Endothelial cell (in vitro differentiated cells): ENCODE data around the gene ABO. TPM values are rescaled to one million over a fixed set of nuclear protein-coding genes. Genes with fewer than 3 reads are reported as not detected.
"Not testable (repeated sequence)": the region's sequence is repeated elsewhere in the genome, so short reads cannot be mapped to it uniquely, and the experiment has no call there.

Experiments
- DNase-seq: peaks from one replicate; pipeline ENCODE4 v3.0.0; 2021; ENCODE audit warnings: low spot score
- H3K27ac Mint-ChIP-seq: one replicate; pipeline ENCODE4 v1.8.0; 2021; ENCODE audit warnings: mixed read lengths, inconsistent platforms; ENCODE audit not compliant: unreplicated experiment
- H3K27me3 Mint-ChIP-seq: one replicate; pipeline ENCODE4 v1.8.0; 2021; ENCODE audit warnings: mild to moderate bottlenecking, moderate library complexity, mixed read lengths, inconsistent platforms; ENCODE audit not compliant: unreplicated experiment
- H3K36me3 Mint-ChIP-seq: one replicate; pipeline ENCODE4 v1.8.0; 2021; ENCODE audit warnings: mild to moderate bottlenecking, low read depth, mixed read lengths, inconsistent platforms; ENCODE audit not compliant: unreplicated experiment
- H3K4me1 Mint-ChIP-seq: one replicate; pipeline ENCODE4 v1.8.0; 2021; ENCODE audit warnings: mild to moderate bottlenecking, mixed read lengths, inconsistent platforms; ENCODE audit not compliant: unreplicated experiment
- H3K4me3 Mint-ChIP-seq: one replicate; pipeline ENCODE4 v1.8.0; 2021; ENCODE audit warnings: mild to moderate bottlenecking, mixed read lengths, inconsistent platforms; ENCODE audit not compliant: unreplicated experiment
- H3K9me3 Mint-ChIP-seq: one replicate; pipeline ENCODE4 v1.8.0; 2021; ENCODE audit warnings: mixed read lengths, inconsistent platforms; ENCODE audit not compliant: unreplicated experiment
- total RNA-seq: library from RNA; stranded (reverse); fragmentation: NEBNext Ultra II Directional; extraction: Animal tissue kit (Norgen Biotek cat#: 25700); gene quantifications from one replicate; pipeline ENCODE4 v1.2.1, GENCODE V29; 2021; ENCODE audit not compliant: unreplicated experiment
- TF ChIP-seq, protein P1 (sequence below): fragments of 200-600 bp; sonication (generic); IDR thresholded peaks from one replicate; pipeline ENCODE4 v1.5.0; 2021; ENCODE audit warnings: antibody characterized with exemption; ENCODE audit not compliant: unreplicated experiment

The ABO gene
- total RNA-seq, 1 donor from 2014 or later = 1.4 TPM

DNA sequence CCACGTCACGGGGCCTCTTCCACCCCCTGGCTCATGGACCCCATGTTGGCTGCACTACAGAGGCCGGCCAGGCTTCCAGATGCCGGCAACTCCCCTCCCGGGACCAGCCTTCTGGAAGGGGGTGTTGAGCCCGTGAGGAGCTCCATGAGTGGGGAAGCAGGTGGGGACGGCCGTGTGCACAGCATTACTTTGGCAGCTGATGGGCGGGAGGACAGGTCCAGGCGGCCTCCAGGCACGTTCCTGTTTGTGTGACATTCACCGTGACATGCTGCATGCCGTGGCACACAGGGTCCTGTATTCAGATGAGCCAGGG lies 29.1 kb upstream of the ABO start:
- peaks cover 3% of the 10 kb centered on the region for H3K27me3 Mint-ChIP-seq
- H3K4me1 Mint-ChIP-seq = no peaks in the 10 kb centered on the region
- TF ChIP-seq, protein P1, sequence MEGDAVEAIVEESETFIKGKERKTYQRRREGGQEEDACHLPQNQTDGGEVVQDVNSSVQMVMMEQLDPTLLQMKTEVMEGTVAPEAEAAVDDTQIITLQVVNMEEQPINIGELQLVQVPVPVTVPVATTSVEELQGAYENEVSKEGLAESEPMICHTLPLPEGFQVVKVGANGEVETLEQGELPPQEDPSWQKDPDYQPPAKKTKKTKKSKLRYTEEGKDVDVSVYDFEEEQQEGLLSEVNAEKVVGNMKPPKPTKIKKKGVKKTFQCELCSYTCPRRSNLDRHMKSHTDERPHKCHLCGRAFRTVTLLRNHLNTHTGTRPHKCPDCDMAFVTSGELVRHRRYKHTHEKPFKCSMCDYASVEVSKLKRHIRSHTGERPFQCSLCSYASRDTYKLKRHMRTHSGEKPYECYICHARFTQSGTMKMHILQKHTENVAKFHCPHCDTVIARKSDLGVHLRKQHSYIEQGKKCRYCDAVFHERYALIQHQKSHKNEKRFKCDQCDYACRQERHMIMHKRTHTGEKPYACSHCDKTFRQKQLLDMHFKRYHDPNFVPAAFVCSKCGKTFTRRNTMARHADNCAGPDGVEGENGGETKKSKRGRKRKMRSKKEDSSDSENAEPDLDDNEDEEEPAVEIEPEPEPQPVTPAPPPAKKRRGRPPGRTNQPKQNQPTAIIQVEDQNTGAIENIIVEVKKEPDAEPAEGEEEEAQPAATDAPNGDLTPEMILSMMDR = no peak
- no peaks in the 10 kb centered on the region for H3K9me3 Mint-ChIP-seq
- H3K36me3 Mint-ChIP-seq = no peaks in the 10 kb centered on the region
- no peak overlapping the region for H3K27ac Mint-ChIP-seq
- H3K4me3 Mint-ChIP-seq = no peak overlapping the region
- no peak for DNase-seq

DNA sequence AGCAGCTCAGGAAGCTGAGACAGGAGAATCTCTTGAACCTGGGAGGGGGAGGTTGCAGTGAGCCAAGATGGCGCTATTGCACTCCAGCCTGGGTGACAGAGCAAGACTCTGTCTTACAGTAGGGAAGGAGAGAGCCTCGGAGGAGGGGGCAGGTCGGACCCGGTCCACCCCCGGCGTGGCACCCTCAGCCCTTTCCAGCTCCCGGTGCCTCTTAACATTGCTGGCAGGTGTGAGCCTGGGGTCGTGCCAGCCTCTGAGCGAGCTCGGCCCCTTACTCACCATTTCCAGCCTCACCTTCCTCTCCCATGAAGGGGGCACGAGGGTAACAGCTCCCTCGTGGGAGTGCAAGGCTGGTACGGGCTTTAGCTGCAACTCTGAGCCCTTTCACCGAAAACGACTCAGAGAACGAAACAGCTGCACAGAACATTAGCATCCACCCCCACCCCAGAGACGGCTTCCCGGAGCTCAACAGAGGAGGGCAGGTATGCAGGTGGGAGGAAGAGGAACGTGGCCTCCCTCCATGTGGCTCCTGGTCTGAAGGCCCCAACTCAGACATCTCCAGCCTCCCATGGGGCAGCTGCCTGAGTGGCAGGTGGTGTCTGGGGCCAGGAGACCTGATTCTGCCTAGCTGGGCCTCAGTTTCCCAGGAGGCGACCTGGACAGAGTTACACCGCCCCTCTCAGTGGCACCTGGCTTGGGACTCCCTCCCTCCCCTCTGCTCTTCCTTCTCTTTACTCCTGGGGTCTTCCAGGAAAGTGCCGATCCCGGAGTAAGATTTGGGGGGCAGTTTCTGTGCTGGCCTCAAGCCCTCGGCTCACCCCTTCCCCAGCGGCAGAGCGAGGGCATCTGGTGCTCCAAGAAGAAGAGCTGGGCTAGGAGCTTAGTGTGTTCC lies 28.5 kb upstream of the ABO start:
- Mint-ChIP-seq H3K27ac (no peak overlapping the region), H3K9me3 (no peaks in the 10 kb centered on the region), H3K36me3 (no peaks in the 10 kb centered on the region), H3K4me1 (no peaks in the 10 kb centered on the region), H3K4me3 (no peak overlapping the region), H3K27me3 (peaks cover 3% of the 10 kb centered on the region)
- TF ChIP-seq, protein P1 = no peak
- DNase-seq = no peak

DNA sequence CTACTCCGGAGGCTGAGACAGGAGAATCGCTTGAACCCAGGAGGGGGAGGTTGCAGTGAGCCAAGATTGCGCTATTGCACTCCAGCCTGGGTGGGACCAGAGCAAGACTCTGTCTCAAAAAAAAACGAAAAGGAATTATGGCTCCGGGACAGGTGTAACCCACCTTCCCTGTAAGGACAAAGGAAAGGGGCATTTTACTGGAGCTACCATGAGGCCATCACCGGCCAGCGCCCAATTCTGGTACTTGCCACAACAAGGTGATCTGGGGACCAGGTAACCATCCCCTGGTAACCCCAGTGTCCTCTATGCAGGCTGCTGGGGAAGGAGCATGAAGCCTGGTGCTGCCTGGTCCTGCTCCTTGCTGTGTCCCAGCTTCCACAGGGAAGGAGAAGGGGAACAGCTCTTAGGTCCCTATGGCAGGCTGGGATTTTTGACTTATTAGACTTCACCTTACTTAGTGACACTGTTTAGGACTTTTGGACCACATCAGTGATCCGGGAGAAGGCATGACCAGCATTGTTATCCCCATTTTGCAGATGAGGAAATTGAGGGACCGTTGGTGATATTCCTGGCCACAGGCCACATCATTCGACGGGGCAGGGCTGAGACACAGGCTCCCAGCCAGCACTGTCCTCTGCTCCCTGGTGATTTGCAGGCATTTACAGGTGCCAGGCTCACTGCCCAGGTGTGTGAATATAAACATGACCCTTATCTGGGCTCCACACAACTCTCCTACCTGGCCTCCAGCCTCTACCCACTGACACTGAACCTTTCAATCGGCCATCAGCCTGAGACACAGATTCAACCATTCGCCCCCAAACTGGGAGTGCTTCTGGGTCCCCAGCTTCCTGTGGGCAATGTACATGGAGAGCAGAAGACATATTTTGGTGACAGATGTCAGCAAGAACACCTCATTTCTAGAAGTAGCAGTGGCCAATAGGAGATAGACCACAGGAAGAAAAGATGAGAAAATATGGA lies 26.5 kb upstream of the ABO start:
- no peak overlapping the region for H3K4me3 Mint-ChIP-seq
- no peaks in the 10 kb centered on the region for H3K4me1 Mint-ChIP-seq
- no peaks in the 10 kb centered on the region for H3K9me3 Mint-ChIP-seq
- H3K36me3 Mint-ChIP-seq = no peaks in the 10 kb centered on the region
- DNase-seq = no peak
- peaks cover 1% of the 10 kb centered on the region for H3K27me3 Mint-ChIP-seq
- TF ChIP-seq, protein P1 = no peak
- no peak overlapping the region for H3K27ac Mint-ChIP-seq

DNA sequence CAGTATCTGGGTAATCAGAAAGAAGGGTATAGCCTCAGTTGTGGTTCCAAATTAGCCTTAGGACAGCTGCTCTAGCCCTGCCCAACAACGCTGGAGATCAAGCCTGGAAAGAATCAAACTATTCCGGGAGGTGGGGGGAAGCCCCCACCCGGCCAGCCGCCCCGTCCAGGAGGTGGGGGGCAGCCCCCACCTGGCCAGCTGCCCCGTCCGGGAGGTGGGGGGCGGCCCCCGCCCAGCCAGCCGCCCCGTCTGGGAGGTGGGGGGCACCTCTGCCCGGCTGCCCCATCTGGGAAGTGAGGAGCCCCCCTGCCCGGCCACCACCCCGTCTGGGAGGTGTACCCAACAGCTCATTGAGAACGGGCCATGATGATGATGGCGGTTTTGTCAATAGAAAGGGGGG lies 25.0 kb upstream of the ABO start:
- not testable (repeated sequence) for H3K4me3 Mint-ChIP-seq, H3K9me3 Mint-ChIP-seq, H3K36me3 Mint-ChIP-seq, H3K27me3 Mint-ChIP-seq, H3K27ac Mint-ChIP-seq, H3K4me1 Mint-ChIP-seq, DNase-seq

DNA sequence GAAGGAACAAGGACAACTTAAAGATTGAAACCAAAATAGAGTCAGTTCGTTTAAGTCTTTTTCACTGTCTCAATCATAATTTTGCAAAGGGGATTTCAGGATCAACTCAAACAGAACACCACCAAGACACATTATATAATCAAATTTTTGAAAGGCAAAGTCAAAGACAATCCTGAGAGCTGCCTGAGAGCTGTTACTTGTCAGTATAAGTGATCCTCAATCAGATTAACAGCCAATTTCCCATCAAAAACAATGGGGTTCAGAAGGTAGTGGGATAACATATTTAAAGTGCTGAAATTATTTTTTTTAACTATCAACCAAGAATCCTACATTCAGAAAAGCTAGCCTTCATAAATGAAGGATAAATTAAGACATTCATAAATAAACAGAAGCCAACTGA lies 19.3 kb upstream of the ABO start:
- Mint-ChIP-seq H3K27me3 (peaks cover 1% of the 10 kb centered on the region), H3K9me3 (peaks cover 17% of the 10 kb centered on the region), H3K36me3 (peaks cover 11% of the 10 kb centered on the region), H3K4me3 (no peak overlapping the region), H3K27ac (no peak overlapping the region), H3K4me1 (no peaks in the 10 kb centered on the region)
- no peak for DNase-seq
- TF ChIP-seq, protein P1 = no peak
